ENCODE measurements around the gene TMEM156. TPM values are rescaled to one million over a fixed set of nuclear protein-coding genes. Genes with fewer than 3 reads are reported as not detected.

Gene TMEM156
- total RNA-seq, 6 experiments from 2014 or later: 0.29 to 2.8 (median 1.2) TPM; not detected in 1

- peaks cover 0 to 3% (median 0%) of the 10 kb centered on the region in 4 donors for H3K36me3 ChIP-seq
- TF ChIP-seq POLR2A (IDR thresholded peaks at IDR 0.05): no peak
- no peak for TF ChIP-seq CTCF (IDR thresholded peaks at IDR 0.05)
- 91% methylated on average over 2 of the region's 2 CpGs for WGBS (ENCODE audit: insufficient coverage, low coverage, low lambda C conversion rate, missing lambda C conversion rate)
- H3K9me3 ChIP-seq: no peaks in the 10 kb centered on the region
- intact Hi-C loops (cut with DNase I): no loop called here
- H3K4me3 ChIP-seq: no peak overlapping the region
- ATAC-seq: no peak
- H3K4me1 ChIP-seq: no peaks in the 10 kb centered on the region
- H3K27me3 ChIP-seq: no peaks in the 10 kb centered on the region
- H3K27ac ChIP-seq: no peak overlapping the region
- DNase-seq: no peak
Measured at GRCh38 chr4:39067031-39067430, 34.8 kb upstream of the TMEM156 start.

GRCh38 chr4:39066371-39066770 is 34.2 kb upstream of the TMEM156 start:
- no peak for ATAC-seq
- intact Hi-C loops (cut with DNase I): no loop called here
- Histone ChIP-seq H3K36me3 (peaks cover 0 to under 1% (median 0%) of the 10 kb centered on the region in 4 donors), H3K27me3 (no peaks in the 10 kb centered on the region), H3K4me3 (no peak overlapping the region), H3K9me3 (no peaks in the 10 kb centered on the region), H3K27ac (no peak overlapping the region), H3K4me1 (peaks cover 0 to 5% (median 0%) of the 10 kb centered on the region in 4 donors)
- TF ChIP-seq POLR2A (IDR thresholded peaks at IDR 0.05) (no peak), CTCF (IDR thresholded peaks at IDR 0.05) (no peak)
- DNase-seq: no peak
- WGBS (ENCODE audit: insufficient coverage, low coverage, low lambda C conversion rate, missing lambda C conversion rate): 100% methylated on average over 2 of the region's 2 CpGs

- Histone ChIP-seq H3K27me3 (no peaks in the 10 kb centered on the region), H3K4me3 (no peak overlapping the region), H3K27ac (no peak overlapping the region), H3K9me3 (no peaks in the 10 kb centered on the region), H3K4me1 (peaks cover 0 to 8% (median 0%) of the 10 kb centered on the region in 4 donors), H3K36me3 (no peaks in the 10 kb centered on the region)
- no peak for DNase-seq
- intact Hi-C loops (cut with DNase I): no loop called here
- ATAC-seq: no peak
- TF ChIP-seq POLR2A (IDR thresholded peaks at IDR 0.05): no peak
- no peak for TF ChIP-seq CTCF (IDR thresholded peaks at IDR 0.05)
Measured at GRCh38 chr4:39063430-39063829, 31.2 kb upstream of the TMEM156 start.

GRCh38 chr4:39062770-39063097 is 30.5 kb upstream of the TMEM156 start:
- 77% methylated on average over 3 of the region's 4 CpGs for WGBS (ENCODE audit: insufficient coverage, low coverage, low lambda C conversion rate, missing lambda C conversion rate)
- H3K9me3 ChIP-seq: no peaks in the 10 kb centered on the region
- TF ChIP-seq POLR2A (IDR thresholded peaks at IDR 0.05) (no peak), CTCF (IDR thresholded peaks at IDR 0.05) (no peak)
- no peak for ATAC-seq
- DNase-seq: no peak
- H3K4me1 ChIP-seq: peaks cover 0 to 8% (median 0%) of the 10 kb centered on the region in 4 donors
- H3K27me3 ChIP-seq: no peaks in the 10 kb centered on the region
- intact Hi-C loops (cut with DNase I): no loop called here
- no peaks in the 10 kb centered on the region for H3K36me3 ChIP-seq
- no peak overlapping the region for H3K4me3 ChIP-seq
- H3K27ac ChIP-seq: no peak overlapping the region

- DNase-seq (no peak), ATAC-seq (no peak)
- WGBS (ENCODE audit: insufficient coverage, low coverage, low lambda C conversion rate, missing lambda C conversion rate): 59% methylated on average over 7 of the region's 7 CpGs
- Histone ChIP-seq H3K9me3 (no peaks in the 10 kb centered on the region), H3K27ac (no peak within 1 kb of the TSS), H3K4me3 (no peak within 1 kb of the TSS), H3K36me3 (no peaks in the 10 kb centered on the region), H3K27me3 (no peaks in the 10 kb centered on the region), H3K4me1 (peaks cover 0 to 8% (median 0%) of the 10 kb centered on the region in 4 donors)
- TF ChIP-seq CTCF (IDR thresholded peaks at IDR 0.05): no peak
- TF ChIP-seq POLR2A (IDR thresholded peaks at IDR 0.05): no peak
- intact Hi-C loops (cut with DNase I): no loop called here
Measured at GRCh38 chr4:39062094-39062769, 30.0 kb upstream of the TMEM156 start, which contains the start of gene KLHL5. Gene KLHL5 (plus strand): TSS chr4:39062232. CDS start chr4:39062653, 421 bp downstream.

All from right lobe of liver (tissue), 6 donors.